ENCODE results near the gene ECT2L.

Gene ECT2L

DNA sequence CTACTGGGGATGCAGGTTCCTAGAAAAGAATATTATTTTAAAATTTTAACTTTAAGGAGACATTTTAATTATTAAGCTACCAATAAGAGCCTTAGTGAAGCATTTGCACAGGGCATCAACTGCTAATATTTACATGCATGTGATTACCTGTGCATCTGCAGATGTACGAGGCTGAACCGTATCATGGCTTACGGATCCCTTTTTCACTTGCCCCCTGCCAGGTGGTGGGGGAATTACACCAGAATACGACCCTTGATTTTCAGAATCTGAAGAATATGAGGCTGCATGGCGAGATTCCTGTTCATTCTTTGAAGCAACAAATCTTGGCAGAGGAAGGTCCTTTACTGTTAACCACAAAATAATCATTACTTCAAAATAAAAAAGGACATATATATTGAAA is 149.5 kb downstream of the ECT2L start:
- H3K4me3 ChIP-seq (ENCODE audit: low read depth, low read length): no peak overlapping the region
- H3K27ac ChIP-seq: no peak overlapping the region
- peaks cover 34% of the 10 kb centered on the region for H3K36me3 ChIP-seq
- no peaks in the 10 kb centered on the region for H3K27me3 ChIP-seq (ENCODE audit: insufficient read depth, low read depth, severe bottlenecking)
- TF ChIP-seq, protein P1, sequence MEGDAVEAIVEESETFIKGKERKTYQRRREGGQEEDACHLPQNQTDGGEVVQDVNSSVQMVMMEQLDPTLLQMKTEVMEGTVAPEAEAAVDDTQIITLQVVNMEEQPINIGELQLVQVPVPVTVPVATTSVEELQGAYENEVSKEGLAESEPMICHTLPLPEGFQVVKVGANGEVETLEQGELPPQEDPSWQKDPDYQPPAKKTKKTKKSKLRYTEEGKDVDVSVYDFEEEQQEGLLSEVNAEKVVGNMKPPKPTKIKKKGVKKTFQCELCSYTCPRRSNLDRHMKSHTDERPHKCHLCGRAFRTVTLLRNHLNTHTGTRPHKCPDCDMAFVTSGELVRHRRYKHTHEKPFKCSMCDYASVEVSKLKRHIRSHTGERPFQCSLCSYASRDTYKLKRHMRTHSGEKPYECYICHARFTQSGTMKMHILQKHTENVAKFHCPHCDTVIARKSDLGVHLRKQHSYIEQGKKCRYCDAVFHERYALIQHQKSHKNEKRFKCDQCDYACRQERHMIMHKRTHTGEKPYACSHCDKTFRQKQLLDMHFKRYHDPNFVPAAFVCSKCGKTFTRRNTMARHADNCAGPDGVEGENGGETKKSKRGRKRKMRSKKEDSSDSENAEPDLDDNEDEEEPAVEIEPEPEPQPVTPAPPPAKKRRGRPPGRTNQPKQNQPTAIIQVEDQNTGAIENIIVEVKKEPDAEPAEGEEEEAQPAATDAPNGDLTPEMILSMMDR (IDR thresholded peaks at IDR 0.05; ENCODE audit: low read depth, low read length): 0 out of 2 replicates have a peak, but pooled peaks have one; percentile 12
- peak; percentile 10 for DNase-seq
- no peaks in the 10 kb centered on the region for H3K9me3 ChIP-seq (ENCODE audit: severe bottlenecking)

GRCh38 chr6:138948004-138948403 is 152.1 kb downstream of the ECT2L start:
- TF ChIP-seq, protein P1 (IDR thresholded peaks at IDR 0.05; ENCODE audit: low read depth, low read length): no peak
- H3K27ac ChIP-seq: no peak overlapping the region

DNA sequence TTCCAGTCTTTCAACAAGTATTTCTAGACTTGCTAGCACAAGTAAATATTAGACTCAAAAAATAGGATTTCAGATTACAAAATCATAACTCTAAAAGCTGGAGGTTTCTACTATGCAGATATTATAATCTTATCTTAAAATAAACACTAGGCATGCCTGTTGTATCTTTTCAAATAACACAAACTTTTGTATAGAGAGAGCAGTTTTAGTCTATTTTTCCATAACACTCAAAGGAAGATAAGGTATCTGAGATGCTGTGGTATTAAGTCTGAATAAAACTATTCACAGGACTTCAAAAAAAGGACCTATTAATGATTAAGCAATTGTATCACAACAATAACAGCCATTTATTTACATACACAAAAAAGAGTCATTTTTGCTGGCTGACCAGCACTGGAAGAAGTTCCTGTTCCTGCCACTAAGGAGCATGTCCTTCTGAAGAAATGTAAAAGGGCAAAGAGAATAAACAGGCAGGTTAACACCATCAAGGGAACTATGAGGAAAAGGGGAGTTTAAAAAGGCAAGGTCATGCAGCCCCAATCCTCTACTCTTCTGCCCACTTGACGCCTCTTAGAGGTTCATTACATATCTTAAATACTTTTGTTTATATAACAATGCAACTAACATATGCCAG is 152.8 kb downstream of the ECT2L start:
- TF ChIP-seq, protein P1 (IDR thresholded peaks at IDR 0.05; ENCODE audit: low read depth, low read length): no peak
- Histone ChIP-seq H3K36me3 (peaks cover 23% of the 10 kb centered on the region), H3K27me3 (ENCODE audit: insufficient read depth, low read depth, severe bottlenecking) (no peaks in the 10 kb centered on the region), H3K4me3 (ENCODE audit: low read depth, low read length) (no peak overlapping the region), H3K27ac (no peak overlapping the region), H3K9me3 (ENCODE audit: severe bottlenecking) (no peaks in the 10 kb centered on the region)
- no peak for DNase-seq

More at GRCh38 chr6:138948004-138948403, 152.1 kb downstream of the ECT2L start:
- Histone ChIP-seq H3K36me3 (peaks cover 26% of the 10 kb centered on the region), H3K9me3 (ENCODE audit: severe bottlenecking) (no peaks in the 10 kb centered on the region), H3K27me3 (ENCODE audit: insufficient read depth, low read depth, severe bottlenecking) (no peaks in the 10 kb centered on the region), H3K4me3 (ENCODE audit: low read depth, low read length) (no peak overlapping the region)
- no peak for DNase-seq

DNA sequence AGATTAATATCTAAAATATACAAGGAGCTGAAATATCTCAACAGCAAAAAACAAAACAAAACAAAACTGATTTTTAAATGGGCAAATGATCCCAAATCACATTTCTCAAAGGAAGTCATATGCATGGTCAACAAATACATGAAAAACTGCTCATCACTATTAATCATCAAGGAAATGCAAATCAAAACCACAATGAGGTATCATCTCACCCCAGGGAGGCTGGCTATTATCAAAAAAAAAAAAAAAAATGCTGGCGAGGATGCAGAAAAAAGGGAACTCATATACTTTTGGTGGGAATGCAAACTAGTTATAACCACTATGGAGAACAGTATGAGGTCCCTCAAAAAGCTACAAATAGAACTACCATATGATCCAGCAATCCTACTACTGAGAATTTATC is 157.6 kb downstream of the ECT2L start:
- TF ChIP-seq, protein P1 (IDR thresholded peaks at IDR 0.05; ENCODE audit: low read depth, low read length): no peak
- Histone ChIP-seq H3K27ac (no peak overlapping the region), H3K4me3 (ENCODE audit: low read depth, low read length) (no peak overlapping the region), H3K36me3 (no peaks in the 10 kb centered on the region), H3K27me3 (ENCODE audit: insufficient read depth, low read depth, severe bottlenecking) (no peaks in the 10 kb centered on the region), H3K9me3 (ENCODE audit: severe bottlenecking) (no peaks in the 10 kb centered on the region)
- DNase-seq: no peak

All from WERI-Rb-1 (cell line).